AG04450 (cell line): ENCODE data around the gene CAMKMT. TPM values are rescaled to one million over a fixed set of nuclear protein-coding genes. Genes with fewer than 3 reads are reported as not detected.

Experiments used
- CTCF ChIA-PET: fragments of 300-600, 350-600 bp; formaldehyde crosslinking; extraction: SDS; loops from one replicate; lab custom pipeline; 2022; ENCODE audit warnings: antibody characterized with exemption, inconsistent platforms; lab: Charles Lee
- POLR2A ChIA-PET: fragments of 350-600 bp; formaldehyde crosslinking; extraction: SDS; loops from one replicate; lab custom pipeline; 2021; ENCODE audit warnings: antibody characterized with exemption, inconsistent platforms; lab: Yijun Ruan, JAX
- DNase-seq: peaks from one replicate; pipeline ENCODE4 v3.0.0-alpha.2; 2011; ENCODE audit warnings: low read depth, low spot score
- H3K27ac ChIP-seq: one replicate; pipeline ENCODE4 v1.5.1; 2012; ENCODE audit warnings: low read depth, low read length, control low read depth
- H3K27me3 ChIP-seq: one replicate; pipeline ENCODE4 v1.6.0; 2012; ENCODE audit warnings: low read length; ENCODE audit not compliant: control insufficient read depth, insufficient read depth
- H3K4me3 ChIP-seq: 2 replicates; pipeline ENCODE4 v1.5.1; 2011; ENCODE audit warnings: mild to moderate bottlenecking, low read depth, low read length, control low read depth
- H3K9me3 ChIP-seq: 2 replicates; pipeline ENCODE4 v1.5.1; 2012; ENCODE audit warnings: low read length; ENCODE audit not compliant: control insufficient read depth, insufficient read depth
- CTCF ChIP-seq: IDR thresholded peaks from 2 replicates; pipeline ENCODE4 v1.5.1; 2011; ENCODE audit warnings: low read depth, low read length, control low read depth, inconsistent platforms
- polyA plus RNA-seq: library from polyadenylated mRNA; depleted of rRNA; stranded (reverse); fragments of >200 nt; gene quantifications from 2 replicates; pipeline ENCODE4 v1.2.3, GENCODE V29; 2011

Gene CAMKMT
- polyA plus RNA-seq, 1 experiment: 10.2 TPM

DNA sequence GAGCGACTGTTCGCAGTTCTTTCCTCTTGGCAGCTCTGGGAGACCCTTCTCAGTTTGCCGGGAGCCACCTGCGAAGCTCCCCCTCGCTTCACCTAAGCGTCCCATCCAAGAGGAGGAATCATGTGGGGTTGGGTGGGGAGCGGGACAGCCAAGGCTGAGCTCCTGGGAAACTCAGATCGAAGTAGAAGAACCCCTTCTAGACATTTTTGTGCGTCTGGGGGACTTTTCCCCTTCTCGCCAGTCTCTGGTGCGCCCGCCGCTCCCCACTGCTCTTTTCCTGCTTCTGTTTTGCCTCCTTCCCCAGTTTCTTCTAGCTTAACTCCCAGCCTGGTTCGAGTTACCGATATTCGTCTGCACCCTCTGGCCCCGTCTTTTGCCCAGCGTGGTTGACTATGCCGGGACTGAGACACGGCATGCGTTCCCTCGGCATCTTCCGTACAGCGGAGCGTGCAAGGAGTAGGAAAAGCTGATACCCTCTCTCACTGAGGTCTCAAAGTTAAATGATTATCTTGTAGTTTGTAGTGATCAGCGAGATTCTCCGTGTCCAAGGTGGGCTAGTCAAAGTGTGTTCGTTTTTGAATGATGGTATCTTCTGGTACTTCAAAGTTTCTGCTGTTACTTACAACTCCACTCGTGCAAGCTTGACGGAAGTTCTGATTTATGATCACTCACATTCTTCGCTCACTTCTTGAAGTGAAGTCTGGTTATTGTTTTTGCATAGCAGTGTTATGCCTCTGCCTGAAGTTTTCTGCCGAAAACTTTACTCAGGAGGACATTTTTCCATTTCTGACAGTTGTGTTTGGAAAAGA lies 664 bp downstream of the CAMKMT start:
- TF ChIP-seq CTCF: no peak
- Histone ChIP-seq H3K27me3 (no peaks in the 10 kb centered on the region), H3K4me3 (peak overlapping the region; percentile 92), H3K9me3 (no peaks in the 10 kb centered on the region; the same call in 1 of the 2 replicates), H3K27ac (peak overlapping the region; percentile 35)
- POLR2A ChIA-PET: interaction anchor here (0.5 to 2.6 kb wide), 8 partner anchors 11 to 367 kb away, joined by 3 to 15 read pairs (median 6); partner anchors contain the start of gene PPM1B
- no peak for DNase-seq
- CTCF ChIA-PET: interaction anchor here (0.8 to 2.4 kb wide), 10 partner anchors 11 to 593 kb away, joined by 3 to 9 read pairs (median 4); no protein-coding TSS in a partner anchor

DNA sequence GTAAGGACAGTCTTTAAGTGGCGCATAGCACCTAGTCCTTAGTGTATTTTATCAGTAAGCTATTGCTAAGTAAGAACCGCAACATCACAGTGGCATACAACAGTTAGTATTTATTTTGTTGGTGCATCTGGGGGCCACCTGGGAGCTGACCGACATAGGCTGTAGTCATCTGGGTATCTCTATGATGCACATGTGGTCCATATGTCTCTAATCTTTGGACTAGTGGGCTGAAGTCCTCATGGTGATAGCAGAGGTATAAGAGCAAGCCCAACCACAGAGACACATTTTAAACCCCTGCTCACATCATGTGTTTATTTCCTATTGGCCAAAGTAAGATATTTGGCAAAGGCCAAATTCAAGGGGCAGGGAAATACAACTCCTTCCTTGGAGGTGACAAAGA lies 2.9 kb downstream of the CAMKMT start:
- DNase-seq: no peak
- Histone ChIP-seq H3K9me3 (no peaks in the 10 kb centered on the region; the same call in 1 of the 2 replicates), H3K27ac (no peak overlapping the region), H3K27me3 (no peaks in the 10 kb centered on the region), H3K4me3 (no peak overlapping the region)
- ChIA-PET POLR2A (no interaction called here), CTCF (no interaction called here)
- TF ChIP-seq CTCF: no peak

GRCh38 chr2:44367591-44367990 lies 5.8 kb downstream of the CAMKMT start:
- TF ChIP-seq CTCF: no peak
- POLR2A ChIA-PET: no interaction called here
- no peaks in the 10 kb centered on the region for H3K27me3 ChIP-seq
- CTCF ChIA-PET: interaction anchor here (0.5 to 1.1 kb wide), 3 partner anchors 112 to 588 kb away, joined by 3 to 5 read pairs (median 3); no protein-coding TSS in a partner anchor
- no peak overlapping the region for H3K4me3 ChIP-seq
- H3K9me3 ChIP-seq: no peaks in the 10 kb centered on the region
- DNase-seq: no peak
- H3K27ac ChIP-seq: no peak overlapping the region

DNA sequence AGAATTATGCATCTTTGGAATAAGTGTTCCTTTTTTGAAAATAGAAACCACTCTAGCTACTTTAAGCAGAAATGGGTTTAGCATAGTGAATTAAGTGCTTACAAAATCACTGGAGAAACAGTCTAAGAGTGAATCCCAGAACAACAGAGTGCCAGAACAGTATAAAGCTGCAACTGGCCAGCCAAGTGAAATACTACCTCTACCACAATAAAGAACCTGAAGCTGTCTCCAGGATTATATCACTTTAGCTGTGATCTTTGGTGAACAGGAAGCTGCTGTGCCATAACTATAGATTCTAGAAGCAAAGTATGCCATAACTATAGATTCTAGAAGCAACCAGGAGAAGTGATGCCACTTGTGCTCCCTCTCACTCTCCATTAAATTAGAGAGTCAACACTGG lies 7.6 kb downstream of the CAMKMT start:
- no peak overlapping the region for H3K4me3 ChIP-seq
- no peak overlapping the region for H3K27ac ChIP-seq
- DNase-seq: no peak
- TF ChIP-seq CTCF: no peak
- H3K27me3 ChIP-seq: no peaks in the 10 kb centered on the region
- CTCF ChIA-PET: no interaction called here
- H3K9me3 ChIP-seq: no peaks in the 10 kb centered on the region
- POLR2A ChIA-PET: no interaction called here

DNA sequence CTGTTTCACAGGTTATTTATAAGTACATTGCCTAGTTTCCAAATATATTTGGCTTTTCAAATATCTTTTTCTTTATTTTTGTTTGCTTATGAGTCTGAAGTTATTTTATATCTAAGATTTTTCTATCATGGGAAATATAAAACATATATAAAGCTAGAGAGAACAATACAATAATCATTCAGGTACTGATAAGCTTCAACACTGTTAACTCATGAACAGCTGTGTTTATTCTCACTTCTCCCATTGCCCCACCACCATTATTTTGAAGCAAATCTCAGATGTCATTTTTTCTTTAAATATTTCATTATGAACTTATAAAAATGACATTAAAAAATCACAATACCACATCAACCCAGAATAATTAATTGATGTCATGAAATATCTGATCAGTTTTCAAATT lies 9.7 kb downstream of the CAMKMT start:
- ChIA-PET POLR2A (no interaction called here), CTCF (interaction anchor here (0.6 to 1.0 kb wide), 2 partner anchors 21 to 60 kb away, joined by 3 to 4 read pairs; no protein-coding TSS in a partner anchor)
- H3K27me3 ChIP-seq: no peaks in the 10 kb centered on the region
- DNase-seq: no peak
- H3K27ac ChIP-seq: no peak overlapping the region
- no peak overlapping the region for H3K4me3 ChIP-seq
- H3K9me3 ChIP-seq: no peaks in the 10 kb centered on the region
- no peak for TF ChIP-seq CTCF
